Transverse colon (tissue), 4 donors: ENCODE results near the gene ANKRD11.

Source experiments
- CTCF ChIP-seq, 5 experiments: fragments of 200-600 bp in 3 of 5; fragments of 450-650 bp in 2 of 5; sonication (generic) in 3 of 5; IDR thresholded peaks; 1 replicate in 2 of 5; 2 replicates in 3 of 5; pipeline ENCODE4 v1.5.1; 2016 to 2017; ENCODE audit warnings: antibody characterized with exemption in 5 of 5, inconsistent platforms in 3 of 5, mild to moderate bottlenecking in 2 of 5, moderate library complexity in 1 of 5
- EP300 ChIP-seq: sonication (generic); formaldehyde crosslinking; IDR thresholded peaks from one replicate; pipeline ENCODE4 v1.6.1; 2017; ENCODE audit warnings: antibody characterized with exemption, low read depth
- POLR2AphosphoS5 ChIP-seq, 3 donors: sonication (generic); formaldehyde crosslinking; IDR thresholded peaks; one replicate each; pipeline ENCODE4 v1.6.1; 2016; ENCODE audit warnings: antibody characterized with exemption in 3 of 3

- no peak for TF ChIP-seq POLR2AphosphoS5 (IDR thresholded peaks at IDR 0.05)
- peak in 1 of 5 experiments; percentile 34 for TF ChIP-seq CTCF (IDR thresholded peaks at IDR 0.05)
- no peak for TF ChIP-seq EP300
Observed at GRCh38 chr16:89442990-89443726, 47.2 kb downstream of the ANKRD11 start.
